ENCODE data around the gene NPPC.

Gene NPPC, protein sequence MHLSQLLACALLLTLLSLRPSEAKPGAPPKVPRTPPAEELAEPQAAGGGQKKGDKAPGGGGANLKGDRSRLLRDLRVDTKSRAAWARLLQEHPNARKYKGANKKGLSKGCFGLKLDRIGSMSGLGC

GRCh38 chr2:231926180-231926741 is at the start of gene NPPC:
NPPC (minus strand) TSS chr2:231926396; CDS start chr2:231926249, 147 bp downstream.
- Histone ChIP-seq H3K27me3 (ENCODE audit: control insufficient read depth, insufficient read depth, low read length) (no peaks in the 10 kb centered on the region), H3K27ac (no peak within 1 kb of the TSS), H3K4me3 (ENCODE audit: low read depth, low read length) (peak within 1 kb of the TSS; percentile 16), H3K9me3 (ENCODE audit: control insufficient read depth, low read length) (no peaks in the 10 kb centered on the region), H3K9ac (no peak within 1 kb of the TSS), H3K4me1 (peaks cover 4% of the 10 kb centered on the region), H3K36me3 (ENCODE audit: control insufficient read depth, insufficient read depth, low read length) (no peaks in the 10 kb centered on the region), H3K79me2 (no peaks in the 10 kb centered on the region), H3K4me2 (ENCODE audit: low read length) (peak within 1 kb of the TSS; percentile 68), H2AFZ (peak within 1 kb of the TSS; percentile 86)
- no peak for TF ChIP-seq CTCF (IDR thresholded peaks at IDR 0.05)

DNA sequence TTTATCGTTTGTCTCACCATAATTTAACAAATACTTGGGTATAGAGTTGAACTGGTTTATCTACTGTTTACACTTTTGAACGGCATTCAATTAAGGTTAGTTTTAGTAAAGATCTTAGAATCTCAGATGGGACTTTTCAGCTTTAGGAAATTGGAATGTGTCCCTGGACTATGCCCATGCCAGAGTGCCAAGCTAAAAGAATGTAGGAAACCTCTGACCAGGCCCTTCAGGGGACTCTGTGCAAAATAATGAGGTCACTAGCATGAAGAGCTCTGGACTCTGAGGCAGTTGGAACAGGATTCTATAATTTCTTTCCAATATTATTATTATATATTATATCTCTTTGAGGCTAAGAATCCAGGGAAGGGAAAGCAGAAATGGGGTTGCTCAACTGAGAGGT is 48.8 kb upstream of the NPPC start:
- no peak overlapping the region for H3K4me2 ChIP-seq (ENCODE audit: low read length)
- no peaks in the 10 kb centered on the region for H3K4me1 ChIP-seq
- H3K4me3 ChIP-seq (ENCODE audit: low read depth, low read length), result no peak overlapping the region
- H3K9ac ChIP-seq, result no peak overlapping the region
- no peaks in the 10 kb centered on the region for H3K36me3 ChIP-seq (ENCODE audit: control insufficient read depth, insufficient read depth, low read length)
- no peaks in the 10 kb centered on the region for H3K27me3 ChIP-seq (ENCODE audit: control insufficient read depth, insufficient read depth, low read length)
- H2AFZ ChIP-seq, result no peak overlapping the region
- H3K9me3 ChIP-seq (ENCODE audit: control insufficient read depth, low read length), result no peaks in the 10 kb centered on the region
- TF ChIP-seq CTCF (IDR thresholded peaks at IDR 0.05), result no peak
- H3K27ac ChIP-seq, result no peak overlapping the region
- H3K79me2 ChIP-seq, result peaks cover 40% of the 10 kb centered on the region

GRCh38 chr2:231970461-231970860 is 44.3 kb upstream of the NPPC start:
- Histone ChIP-seq H3K9ac (no peak overlapping the region), H3K4me3 (ENCODE audit: low read depth, low read length) (no peak overlapping the region), H3K4me2 (ENCODE audit: low read length) (no peak overlapping the region), H3K4me1 (no peaks in the 10 kb centered on the region), H3K27me3 (ENCODE audit: control insufficient read depth, insufficient read depth, low read length) (no peaks in the 10 kb centered on the region), H2AFZ (no peak overlapping the region), H3K9me3 (ENCODE audit: control insufficient read depth, low read length) (no peaks in the 10 kb centered on the region), H3K79me2 (peaks cover 34% of the 10 kb centered on the region), H3K27ac (no peak overlapping the region), H3K36me3 (ENCODE audit: control insufficient read depth, insufficient read depth, low read length) (no peaks in the 10 kb centered on the region)
- no peak for TF ChIP-seq CTCF (IDR thresholded peaks at IDR 0.05)

DNA sequence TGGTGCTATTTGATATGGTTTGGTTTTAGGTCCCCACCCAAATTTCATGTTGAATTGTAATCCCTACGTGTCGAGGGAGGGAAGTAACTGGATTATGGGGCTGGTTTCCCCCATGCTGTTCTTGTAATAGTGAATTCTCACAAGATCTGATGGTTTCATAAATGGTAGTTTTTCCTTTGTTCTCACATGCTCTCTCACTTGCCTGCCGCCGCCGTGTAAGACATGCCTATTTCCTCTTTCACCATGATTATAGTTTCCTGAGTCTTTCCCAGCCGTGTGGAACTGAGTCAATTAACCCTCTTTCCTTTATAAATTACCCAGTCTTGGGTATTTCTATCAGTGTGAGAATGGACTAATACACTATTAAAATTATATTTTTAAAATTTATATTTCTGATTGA is 42.6 kb upstream of the NPPC start:
- Histone ChIP-seq H3K4me3 (ENCODE audit: low read depth, low read length) (no peak overlapping the region), H3K4me2 (ENCODE audit: low read length) (no peak overlapping the region), H3K36me3 (ENCODE audit: control insufficient read depth, insufficient read depth, low read length) (no peaks in the 10 kb centered on the region), H2AFZ (no peak overlapping the region), H3K79me2 (peaks cover 31% of the 10 kb centered on the region), H3K9me3 (ENCODE audit: control insufficient read depth, low read length) (no peaks in the 10 kb centered on the region), H3K4me1 (no peaks in the 10 kb centered on the region), H3K9ac (no peak overlapping the region), H3K27ac (no peak overlapping the region), H3K27me3 (ENCODE audit: control insufficient read depth, insufficient read depth, low read length) (no peaks in the 10 kb centered on the region)
- no peak for TF ChIP-seq CTCF (IDR thresholded peaks at IDR 0.05)

DNA sequence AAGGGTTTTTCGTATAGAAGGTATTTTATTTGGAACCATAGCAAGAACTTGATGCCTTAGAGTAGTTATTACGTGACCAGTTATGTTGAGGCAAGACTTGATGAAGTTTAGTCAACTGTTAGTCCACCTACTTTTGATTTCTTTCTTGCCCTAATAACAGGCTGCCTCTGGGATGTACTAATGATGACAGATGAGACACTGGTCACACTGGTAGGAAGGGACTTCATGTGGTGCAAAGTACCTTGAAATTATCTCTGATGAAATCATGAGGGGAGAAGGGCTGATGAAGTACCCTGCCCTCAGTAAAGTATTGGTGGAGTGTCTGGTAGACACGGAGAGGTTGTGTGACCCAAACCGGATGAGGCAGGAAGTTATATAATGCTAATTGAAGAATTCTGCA is 40.7 kb upstream of the NPPC start:
- Histone ChIP-seq H3K79me2 (peaks cover 49% of the 10 kb centered on the region), H3K4me2 (ENCODE audit: low read length) (no peak overlapping the region), H3K27ac (no peak overlapping the region), H3K4me1 (peaks cover 3% of the 10 kb centered on the region), H2AFZ (no peak overlapping the region), H3K9me3 (ENCODE audit: control insufficient read depth, low read length) (no peaks in the 10 kb centered on the region), H3K4me3 (ENCODE audit: low read depth, low read length) (no peak overlapping the region), H3K36me3 (ENCODE audit: control insufficient read depth, insufficient read depth, low read length) (no peaks in the 10 kb centered on the region), H3K9ac (no peak overlapping the region), H3K27me3 (ENCODE audit: control insufficient read depth, insufficient read depth, low read length) (no peaks in the 10 kb centered on the region)
- TF ChIP-seq CTCF (IDR thresholded peaks at IDR 0.05), result no peak

Data from parathyroid adenoma (tissue), 2 donors.